GM18526 (cell line): ENCODE measurements around the gene WDCP.

ENCODE experiments used
- POLR2A ChIP-seq: IDR thresholded peaks from 3 replicates; pipeline ENCODE4 v1.6.1; 2011; ENCODE audit not compliant: insufficient read length; ENCODE audit errors: extremely low read depth

WDCP gene

GRCh38 chr2:24015562-24016375 lies 31.4 kb downstream of the WDCP start:
- TF ChIP-seq POLR2A: no peak

- TF ChIP-seq POLR2A: no peak
Observed at GRCh38 chr2:24012521-24013188, 34.5 kb downstream of the WDCP start.

- TF ChIP-seq POLR2A: no peak
Observed at GRCh38 chr2:24011250-24012104, 35.7 kb downstream of the WDCP start.

- no peak for TF ChIP-seq POLR2A
Observed at GRCh38 chr2:24010477-24011249, 36.5 kb downstream of the WDCP start.

GRCh38 chr2:24009680-24010476 lies 37.3 kb downstream of the WDCP start, which contains the start of gene MFSD2B:
TSS of gene MFSD2B (plus strand) at chr2:24010085. CDS start at chr2:24010097, 12 bp downstream.
- TF ChIP-seq POLR2A: no peak

GRCh38 chr2:24009367-24009679 lies 37.9 kb downstream of the WDCP start:
- TF ChIP-seq POLR2A: no peak

- no peak for TF ChIP-seq POLR2A
Observed at GRCh38 chr2:24008672-24009366, 38.4 kb downstream of the WDCP start.

GRCh38 chr2:24007693-24008092 lies 39.5 kb downstream of the WDCP start:
- no peak for TF ChIP-seq POLR2A

GRCh38 chr2:23994567-23994966 lies 52.6 kb downstream of the WDCP start:
- TF ChIP-seq POLR2A: no peak

GRCh38 chr2:23993736-23994269 lies 53.4 kb downstream of the WDCP start:
- TF ChIP-seq POLR2A: no peak

- no peak for TF ChIP-seq POLR2A
Observed at GRCh38 chr2:23992931-23993330, 54.3 kb downstream of the WDCP start.

- TF ChIP-seq POLR2A: no peak
Observed at GRCh38 chr2:23988371-23988770, 58.8 kb downstream of the WDCP start.
